GM15510 (cell line): ENCODE data around the gene GLI1.

Source experiments
- POLR2A ChIP-seq: IDR thresholded peaks from 3 replicates; pipeline ENCODE4 v1.6.1; 2011; ENCODE audit warnings: borderline replicate concordance; ENCODE audit not compliant: insufficient read length; ENCODE audit errors: extremely low read depth

The GLI1 gene

DNA sequence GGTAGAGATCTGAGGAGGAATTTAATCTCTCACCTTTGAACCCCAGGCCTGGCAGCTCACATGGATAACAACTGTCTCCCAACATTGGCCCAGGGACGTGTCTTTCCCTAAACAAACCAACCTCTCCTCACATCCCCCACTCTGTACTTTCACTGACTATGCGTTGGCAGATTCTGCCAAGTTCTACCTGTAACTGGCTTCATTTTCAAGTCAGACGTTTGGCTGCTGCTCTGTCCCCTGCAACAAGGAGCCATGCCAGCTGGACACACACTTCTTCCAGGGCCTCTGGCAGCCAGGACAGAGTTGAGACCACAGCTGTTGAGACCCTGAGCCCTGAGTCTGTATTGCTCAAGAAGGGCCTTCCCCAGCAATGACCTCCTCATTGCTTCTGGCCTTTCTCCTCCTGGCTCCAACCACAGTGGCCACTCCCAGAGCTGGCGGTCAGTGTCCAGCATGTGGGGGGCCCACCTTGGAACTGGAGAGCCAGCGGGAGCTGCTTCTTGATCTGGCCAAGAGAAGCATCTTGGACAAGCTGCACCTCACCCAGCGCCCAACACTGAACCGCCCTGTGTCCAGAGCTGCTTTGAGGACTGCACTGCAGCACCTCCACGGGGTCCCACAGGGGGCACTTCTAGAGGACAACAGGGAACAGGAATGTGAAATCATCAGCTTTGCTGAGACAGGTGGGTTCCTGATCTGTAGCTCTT is 24.9 kb upstream of the GLI1 start, which contains the start of gene INHBC:
INHBC (plus strand) TSS at position 268 of the 707 bp plus-strand sequence; CDS start at position 371, 103 bp downstream.
- no peak for TF ChIP-seq POLR2A

DNA sequence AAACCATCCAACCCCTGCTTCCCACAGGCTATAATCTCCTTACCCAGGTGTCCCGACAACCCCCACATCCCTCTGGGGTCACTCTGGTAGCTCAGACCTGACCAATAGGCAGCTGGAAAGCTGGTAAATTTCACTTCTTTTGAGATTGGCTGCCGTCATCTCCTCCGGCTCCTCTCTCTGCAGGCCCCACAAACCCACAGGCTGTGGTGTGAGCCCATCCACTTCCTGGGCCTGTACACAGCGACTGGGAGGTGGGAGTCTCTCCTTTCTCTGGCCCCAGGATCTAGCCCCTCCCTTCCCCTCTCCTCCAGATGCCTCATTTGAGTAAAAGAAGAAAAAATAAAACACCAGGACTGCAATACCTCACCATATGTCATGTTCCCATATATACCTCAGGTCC is 24.3 kb upstream of the GLI1 start:
- no peak for TF ChIP-seq POLR2A

DNA sequence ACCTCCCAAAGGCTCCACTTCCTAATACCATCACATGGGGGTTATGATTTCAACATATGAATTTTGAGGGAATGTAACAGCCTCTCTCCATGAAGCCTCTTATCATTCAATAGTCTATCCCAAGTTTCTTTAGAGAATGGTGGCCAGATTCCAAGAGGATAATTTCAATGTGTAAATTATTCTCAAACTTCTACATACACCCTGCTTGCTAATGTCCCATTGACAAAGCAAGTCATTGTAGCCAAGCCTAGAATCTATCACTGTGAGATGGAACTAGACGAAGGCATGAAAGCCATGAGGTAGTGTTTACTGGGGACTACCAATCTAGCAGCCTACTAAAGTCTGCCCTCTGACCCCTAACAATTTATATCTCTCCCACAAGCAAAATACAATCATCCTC is 21.2 kb upstream of the GLI1 start:
- TF ChIP-seq POLR2A = no peak

DNA sequence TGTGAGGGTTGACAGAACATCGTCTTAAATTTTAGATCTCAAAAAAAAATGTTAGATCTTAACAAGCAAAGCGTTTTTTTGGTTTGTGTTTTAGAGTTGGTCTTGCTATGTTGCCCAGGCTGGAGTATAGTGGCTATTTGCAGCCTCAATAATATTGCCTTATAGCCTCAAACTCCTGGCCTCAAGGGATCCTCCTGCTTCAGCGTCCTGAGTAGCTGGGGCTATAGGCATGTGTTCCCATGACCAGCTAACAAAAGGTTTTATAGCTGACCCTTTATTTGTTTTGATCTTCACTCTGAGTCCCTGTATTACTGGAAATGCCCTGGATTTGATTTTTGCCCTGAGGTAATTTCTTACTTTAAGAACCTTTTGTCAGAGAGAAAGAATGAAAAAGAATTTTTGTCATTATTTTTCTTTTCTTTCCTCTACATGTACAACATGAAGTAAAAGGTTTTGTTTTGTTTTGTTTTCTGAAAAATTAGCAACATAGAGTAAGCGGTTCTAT is 19.8 kb upstream of the GLI1 start:
- TF ChIP-seq POLR2A = no peak

DNA sequence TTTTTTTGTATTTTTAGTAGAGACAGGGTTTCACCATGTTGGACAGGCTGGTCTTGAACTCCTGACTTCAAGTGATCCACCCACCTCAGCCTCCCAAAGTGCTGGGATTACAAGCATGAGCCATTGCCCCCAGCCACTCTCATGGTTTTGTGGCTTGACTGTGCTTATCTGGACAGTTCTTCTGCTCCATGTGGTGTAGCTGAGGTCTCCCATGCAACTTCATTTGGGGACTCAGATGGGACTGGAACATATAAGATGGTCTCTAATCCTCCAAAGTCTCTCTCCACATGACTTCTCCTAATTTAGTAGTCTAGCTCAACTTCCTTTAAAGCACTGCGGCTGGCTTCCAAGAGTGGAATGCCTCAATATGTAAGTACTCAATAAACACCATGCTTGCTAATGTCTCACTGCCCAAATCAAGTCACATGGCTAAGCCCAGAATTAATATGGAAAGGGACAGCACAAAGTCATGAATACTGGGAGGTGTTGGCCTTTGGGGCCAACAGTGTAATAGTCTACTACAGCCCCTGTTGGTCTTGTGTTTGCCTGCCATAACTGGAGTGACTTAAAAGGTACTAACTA is 17.6 kb upstream of the GLI1 start:
- no peak for TF ChIP-seq POLR2A

DNA sequence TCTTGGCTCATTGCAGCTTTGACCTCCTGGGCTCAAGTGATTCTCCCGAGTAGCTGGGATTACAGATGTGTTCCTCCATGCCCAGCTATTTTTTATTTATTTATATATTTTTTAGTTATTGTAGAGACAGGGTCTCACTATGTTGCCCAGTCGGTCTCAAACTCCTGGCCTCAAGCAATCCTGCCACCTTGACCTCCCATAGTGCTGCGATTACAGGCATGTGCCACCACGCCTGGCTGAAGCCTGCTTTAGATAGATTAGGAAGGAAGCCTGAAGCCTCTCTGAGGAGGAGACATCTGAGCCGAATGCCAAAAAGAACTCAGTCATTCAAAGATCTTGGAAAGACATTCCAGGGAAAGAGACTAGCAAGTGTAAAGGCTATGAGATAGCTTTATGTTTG is 14.8 kb upstream of the GLI1 start:
- no peak for TF ChIP-seq POLR2A

DNA sequence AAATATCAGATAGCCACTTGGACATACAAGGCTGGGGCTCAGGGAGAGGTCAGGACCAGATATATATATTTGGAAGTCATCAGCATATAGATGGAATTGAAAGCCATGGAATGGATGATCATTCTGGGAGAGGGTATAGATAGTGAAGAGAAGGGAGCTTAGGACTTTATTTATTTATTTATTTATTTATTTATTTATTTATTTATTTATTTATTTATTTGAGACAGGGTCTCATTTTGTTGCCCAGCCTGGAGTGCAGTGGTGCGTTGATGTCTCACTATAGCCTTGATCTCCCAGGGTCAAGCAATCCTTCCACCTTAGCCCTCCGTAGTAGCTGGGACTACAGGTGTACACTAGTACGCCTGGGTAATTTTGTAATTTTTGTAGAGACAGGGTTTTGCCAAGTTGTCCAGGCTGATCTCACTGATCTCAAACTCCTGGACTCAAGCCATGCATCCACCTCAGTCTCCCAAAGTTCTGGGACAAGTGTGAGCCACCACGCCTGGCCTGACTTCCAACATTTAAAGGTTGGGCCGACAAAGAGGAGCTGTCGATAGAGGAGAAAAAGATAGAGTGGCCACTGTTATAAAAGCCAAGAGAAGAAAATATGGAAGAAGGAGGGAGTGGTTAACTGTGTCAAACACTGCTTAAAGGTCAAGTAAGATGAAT is 13.2 kb upstream of the GLI1 start:
- no peak for TF ChIP-seq POLR2A

DNA sequence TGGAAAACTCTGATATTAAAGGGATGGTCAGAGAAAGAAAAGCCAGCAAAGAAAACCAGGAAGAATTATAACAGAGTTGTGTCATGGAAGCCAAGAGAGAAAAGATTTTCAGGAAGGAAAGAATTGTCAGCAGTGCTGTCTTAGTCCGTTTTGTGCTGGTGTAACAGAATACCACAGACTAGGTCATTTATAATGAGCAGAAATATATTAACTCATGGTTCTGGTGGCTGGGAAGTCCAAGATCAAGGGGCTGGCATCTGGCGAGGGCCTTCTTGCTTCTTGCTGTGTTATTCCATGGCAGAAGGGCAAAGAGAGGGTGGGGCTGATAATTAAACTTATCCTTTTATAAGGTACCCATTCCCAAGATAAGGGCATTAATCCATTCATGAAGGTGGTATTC is 10.9 kb upstream of the GLI1 start:
- TF ChIP-seq POLR2A = no peak

DNA sequence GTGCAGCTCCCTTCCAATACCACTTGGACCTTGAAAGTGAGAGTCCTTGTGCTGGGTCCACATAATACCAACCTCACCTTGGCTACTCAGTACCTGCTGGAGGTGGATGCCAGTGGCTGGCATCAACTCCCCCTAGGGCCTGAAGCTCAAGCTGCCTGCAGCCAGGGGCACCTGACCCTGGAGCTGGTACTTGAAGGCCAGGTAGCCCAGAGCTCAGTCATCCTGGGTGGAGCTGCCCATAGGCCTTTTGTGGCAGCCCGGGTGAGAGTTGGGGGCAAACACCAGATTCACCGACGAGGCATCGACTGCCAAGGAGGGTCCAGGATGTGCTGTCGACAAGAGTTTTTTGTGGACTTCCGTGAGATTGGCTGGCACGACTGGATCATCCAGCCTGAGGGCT is 10.2 kb upstream of the GLI1 start:
- no peak for TF ChIP-seq POLR2A

DNA sequence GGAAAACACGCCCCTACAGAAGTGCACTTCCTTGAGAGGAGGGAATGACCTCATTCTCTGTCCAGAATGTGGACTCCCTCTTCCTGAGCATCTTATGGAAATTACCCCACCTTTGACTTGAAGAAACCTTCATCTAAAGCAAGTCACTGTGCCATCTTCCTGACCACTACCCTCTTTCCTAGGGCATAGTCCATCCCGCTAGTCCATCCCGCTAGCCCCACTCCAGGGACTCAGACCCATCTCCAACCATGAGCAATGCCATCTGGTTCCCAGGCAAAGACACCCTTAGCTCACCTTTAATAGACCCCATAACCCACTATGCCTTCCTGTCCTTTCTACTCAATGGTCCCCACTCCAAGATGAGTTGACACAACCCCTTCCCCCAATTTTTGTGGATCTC is 9.5 kb upstream of the GLI1 start:
- no peak for TF ChIP-seq POLR2A

DNA sequence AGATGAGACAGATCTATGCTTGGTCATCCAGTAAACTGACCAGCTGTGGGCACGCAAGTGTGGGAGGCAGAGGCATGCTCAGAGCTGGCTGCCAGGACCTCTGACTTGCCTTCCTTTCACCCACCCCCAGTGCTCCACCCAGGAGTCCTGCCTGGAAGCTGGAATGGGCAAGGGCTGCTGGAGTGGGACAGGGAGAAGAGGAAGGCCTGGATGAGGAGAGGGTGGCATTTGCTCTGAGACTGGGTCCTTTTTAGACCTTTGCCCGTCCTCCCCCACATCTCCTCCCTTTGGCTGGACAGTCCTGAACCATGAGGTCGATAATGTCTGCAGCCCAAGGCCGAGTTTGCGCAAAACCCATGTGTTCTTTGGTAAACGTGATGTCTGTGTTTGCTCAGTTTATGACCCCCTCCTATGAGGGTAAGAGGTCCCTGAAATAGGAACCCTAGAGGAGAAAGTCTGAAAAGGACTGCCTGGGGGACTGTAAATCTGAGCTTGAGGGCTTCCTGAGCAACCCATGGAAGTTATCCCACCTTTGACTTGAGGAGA is 8.3 kb upstream of the GLI1 start:
- TF ChIP-seq POLR2A = no peak

DNA sequence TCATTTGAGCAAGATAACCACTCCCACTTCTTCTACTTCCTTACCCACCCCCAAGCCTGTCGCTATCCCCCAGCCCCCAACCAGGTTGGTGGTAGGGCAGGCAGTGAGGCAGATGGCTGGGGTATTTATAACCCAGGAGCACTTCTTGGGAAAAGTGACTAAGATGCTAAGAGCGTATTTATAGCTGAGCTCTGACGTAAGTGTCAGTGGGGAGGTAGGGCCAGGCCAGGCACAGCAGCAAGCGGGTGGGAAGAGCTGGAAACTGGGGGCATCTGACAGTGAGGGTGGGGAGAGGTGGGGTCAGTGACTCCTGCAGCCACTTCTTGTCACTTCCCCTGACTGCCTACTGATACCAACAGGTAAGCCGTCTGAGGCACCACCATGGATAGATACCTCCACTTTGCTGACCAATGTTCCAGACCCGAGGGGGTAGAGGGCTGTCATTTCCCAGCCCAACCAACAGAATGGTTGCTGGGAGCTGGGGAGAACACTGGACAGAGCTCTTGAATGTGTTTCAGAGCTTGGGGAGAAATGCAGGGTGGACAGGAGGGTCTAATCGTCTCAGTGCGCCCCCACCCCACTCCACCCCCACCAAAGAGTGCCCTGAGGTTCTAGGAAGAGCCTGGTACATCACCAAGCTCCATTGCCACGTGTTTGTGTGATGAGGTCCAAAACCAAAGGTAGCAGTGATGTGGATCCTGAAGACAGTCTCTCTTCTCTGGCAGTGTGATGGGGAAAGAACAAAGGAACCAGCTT is 7.2 kb upstream of the GLI1 start:
- no peak for TF ChIP-seq POLR2A

DNA sequence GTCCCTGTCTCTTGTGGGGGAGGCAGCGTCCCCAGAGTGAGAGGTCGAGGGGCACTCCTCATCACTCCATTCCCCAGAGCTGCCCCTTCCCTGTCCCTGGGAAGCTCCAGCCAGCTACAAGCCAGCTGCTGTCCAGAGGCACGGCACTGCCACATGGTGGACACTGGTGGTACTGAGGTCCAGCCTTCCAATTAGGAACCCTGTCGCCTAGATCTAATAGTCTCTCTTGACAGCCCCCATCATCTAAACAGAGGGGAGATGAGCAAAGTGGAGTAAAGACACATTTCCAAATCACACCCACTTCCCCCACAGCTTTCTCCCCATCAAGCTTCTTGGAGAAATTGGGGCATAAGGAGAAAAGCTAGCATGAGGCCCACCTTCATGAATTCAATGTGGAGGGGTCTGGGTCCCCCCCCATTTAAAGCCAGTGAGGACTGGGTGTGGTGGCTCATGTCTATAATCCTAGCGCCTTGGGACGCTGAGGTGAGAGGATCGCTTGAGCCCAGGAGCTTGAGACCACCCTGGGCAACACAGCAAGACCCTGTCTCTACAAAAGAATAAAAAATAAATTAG is 6.6 kb upstream of the GLI1 start:
- TF ChIP-seq POLR2A = no peak

DNA sequence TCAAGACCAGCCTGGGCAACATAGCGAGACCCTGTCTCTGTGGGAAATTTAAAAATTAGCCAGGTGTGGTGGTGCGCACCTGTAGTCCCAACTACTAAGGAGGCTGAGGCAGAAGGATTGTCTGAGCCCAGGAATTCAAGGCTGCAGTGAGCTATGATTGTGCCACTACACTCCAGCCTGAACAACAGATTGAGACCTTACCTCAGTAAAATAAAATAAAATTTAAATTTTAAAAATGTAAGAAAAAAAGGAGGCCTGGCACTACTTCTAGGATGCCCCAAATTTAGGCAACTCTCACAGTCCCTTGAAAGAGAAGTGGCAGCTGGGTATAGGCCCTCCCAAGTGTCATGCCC is 5.4 kb upstream of the GLI1 start:
- TF ChIP-seq POLR2A = no peak
